Fibroblast of pulmonary artery (primary cell): ENCODE data around the gene RNU6-8.

Experiments
- DNase-seq: peaks from one replicate; pipeline ENCODE4 v3.0.0-alpha.2; 2010; ENCODE audit warnings: low read depth
- H3K4me3 ChIP-seq: replicated peaks from 2 replicates; pipeline ENCODE4 v1.5.1; 2011; ENCODE audit warnings: low read depth, mild to moderate bottlenecking, control low read depth, low read length, moderate library complexity
- TF ChIP-seq, protein P1 (sequence below): IDR thresholded peaks from 2 replicates; pipeline ENCODE4 v1.5.1; 2011; ENCODE audit warnings: mild to moderate bottlenecking, control low read depth, low read length, inconsistent platforms; ENCODE audit errors: missing control alignments

The RNU6-8 gene

DNA sequence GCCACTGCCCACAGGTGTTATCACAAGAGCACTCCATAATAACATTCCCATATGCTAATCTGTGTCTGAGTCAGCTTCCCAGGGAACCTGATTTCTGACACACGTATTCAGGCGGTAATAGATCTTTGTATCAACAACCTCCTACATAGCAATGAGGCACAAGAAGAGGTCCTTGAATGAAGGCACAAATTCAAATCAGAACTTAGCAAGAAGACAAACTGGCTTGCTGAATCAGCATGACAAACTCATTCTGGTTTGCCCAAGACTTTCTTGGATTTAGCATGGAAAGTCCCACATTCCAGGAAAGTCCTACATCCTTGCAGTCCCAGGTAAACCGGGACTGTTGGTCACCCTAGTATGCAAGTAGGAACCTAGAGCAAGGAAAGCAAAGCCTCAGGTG is 35.2 kb downstream of the RNU6-8 start:
- DNase-seq: no peak
- H3K4me3 ChIP-seq: no peak overlapping the region
- TF ChIP-seq, protein P1, sequence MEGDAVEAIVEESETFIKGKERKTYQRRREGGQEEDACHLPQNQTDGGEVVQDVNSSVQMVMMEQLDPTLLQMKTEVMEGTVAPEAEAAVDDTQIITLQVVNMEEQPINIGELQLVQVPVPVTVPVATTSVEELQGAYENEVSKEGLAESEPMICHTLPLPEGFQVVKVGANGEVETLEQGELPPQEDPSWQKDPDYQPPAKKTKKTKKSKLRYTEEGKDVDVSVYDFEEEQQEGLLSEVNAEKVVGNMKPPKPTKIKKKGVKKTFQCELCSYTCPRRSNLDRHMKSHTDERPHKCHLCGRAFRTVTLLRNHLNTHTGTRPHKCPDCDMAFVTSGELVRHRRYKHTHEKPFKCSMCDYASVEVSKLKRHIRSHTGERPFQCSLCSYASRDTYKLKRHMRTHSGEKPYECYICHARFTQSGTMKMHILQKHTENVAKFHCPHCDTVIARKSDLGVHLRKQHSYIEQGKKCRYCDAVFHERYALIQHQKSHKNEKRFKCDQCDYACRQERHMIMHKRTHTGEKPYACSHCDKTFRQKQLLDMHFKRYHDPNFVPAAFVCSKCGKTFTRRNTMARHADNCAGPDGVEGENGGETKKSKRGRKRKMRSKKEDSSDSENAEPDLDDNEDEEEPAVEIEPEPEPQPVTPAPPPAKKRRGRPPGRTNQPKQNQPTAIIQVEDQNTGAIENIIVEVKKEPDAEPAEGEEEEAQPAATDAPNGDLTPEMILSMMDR: no peak

DNA sequence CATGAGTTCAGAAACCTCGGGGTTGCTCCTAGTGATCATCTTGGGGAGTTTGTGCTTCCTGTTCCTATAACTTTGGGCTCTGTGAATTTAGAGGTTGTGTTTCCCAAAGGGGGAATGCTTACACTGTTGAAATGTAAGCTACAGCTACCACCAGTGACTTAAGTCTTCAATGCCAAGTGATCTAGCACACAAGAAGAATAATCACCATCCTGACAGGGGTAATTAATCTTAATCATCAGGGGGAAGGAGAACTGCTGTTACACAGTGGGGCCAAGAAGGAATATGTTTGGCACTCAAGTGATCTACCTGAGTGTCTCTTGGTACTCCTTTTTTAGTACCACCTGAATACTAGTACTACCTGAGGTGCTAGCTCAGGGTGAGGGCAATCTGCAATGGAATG is 36.1 kb downstream of the RNU6-8 start:
- TF ChIP-seq, protein P1: no peak
- no peak for DNase-seq
- no peak overlapping the region for H3K4me3 ChIP-seq

GRCh38 chr14:32166029-32166428 is 37.0 kb downstream of the RNU6-8 start:
- TF ChIP-seq, protein P1: no peak
- no peak overlapping the region for H3K4me3 ChIP-seq
- DNase-seq: no peak
